NCI-H1092 (cell line): ENCODE results near the gene CYP2A6.

Experiments used
- DNase-seq: peaks from one replicate; lab custom pipeline; 2025; lab: John Stamatoyannopoulos, UW

Gene CYP2A6

GRCh38 chr19:40802300-40803169, 47.7 kb downstream of the CYP2A6 start:
- no peak for DNase-seq

GRCh38 chr19:40801426-40802299, 48.6 kb downstream of the CYP2A6 start:
- DNase-seq: no peak

DNA sequence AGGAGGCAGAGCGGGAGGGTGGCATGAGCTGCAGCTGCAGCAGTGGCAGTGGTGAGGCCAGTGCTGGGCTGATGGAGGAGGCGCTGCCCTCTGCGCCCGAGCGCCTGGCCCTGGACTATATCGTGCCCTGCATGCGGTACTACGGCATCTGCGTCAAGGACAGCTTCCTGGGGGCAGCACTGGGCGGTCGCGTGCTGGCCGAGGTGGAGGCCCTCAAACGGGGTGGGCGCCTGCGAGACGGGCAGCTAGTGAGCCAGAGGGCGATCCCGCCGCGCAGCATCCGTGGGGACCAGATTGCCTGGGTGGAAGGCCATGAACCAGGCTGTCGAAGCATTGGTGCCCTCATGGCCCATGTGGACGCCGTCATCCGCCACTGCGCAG, 49.3 kb downstream of the CYP2A6 start:
- no peak for DNase-seq

GRCh38 chr19:40800339-40800996, 49.8 kb downstream of the CYP2A6 start:
- no peak for DNase-seq

DNA sequence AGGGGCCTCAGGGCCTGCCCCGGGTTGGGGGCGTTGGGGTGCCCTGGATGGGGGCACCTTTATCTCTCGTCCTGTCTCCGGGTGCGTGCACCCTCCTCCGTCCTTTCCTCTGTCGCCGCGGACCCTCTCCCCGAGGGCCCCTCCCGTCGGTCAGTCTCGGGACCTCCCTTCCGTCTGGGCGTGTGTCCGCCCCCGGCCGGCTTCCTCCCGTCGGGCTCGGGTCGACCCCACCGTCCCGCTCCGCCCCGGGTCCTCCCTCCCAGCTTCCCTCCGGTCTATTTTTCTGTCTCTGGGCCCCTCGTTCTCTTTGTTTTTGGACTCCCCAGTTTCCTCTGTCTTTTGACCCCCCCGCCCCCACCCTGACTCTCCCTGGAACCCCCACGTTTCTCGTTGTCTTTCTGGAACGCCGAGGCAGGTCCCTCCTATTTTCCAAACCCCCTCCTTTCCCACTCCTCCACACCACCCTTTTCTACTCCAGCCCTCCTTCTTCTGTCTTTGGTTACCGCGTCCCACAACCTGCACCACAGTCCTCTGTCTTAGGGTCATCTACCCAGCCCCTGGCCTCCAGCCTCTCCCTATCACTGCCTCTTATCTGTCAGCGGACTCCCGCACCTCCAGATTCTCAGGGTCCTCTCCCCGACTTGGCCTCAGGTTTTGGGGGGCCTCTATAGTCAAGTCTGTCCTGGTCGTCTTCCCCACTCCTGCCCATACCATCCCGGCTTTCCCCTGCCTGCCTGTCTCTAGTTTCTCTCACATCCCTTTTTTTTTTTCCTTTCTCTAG, 50.5 kb downstream of the CYP2A6 start:
- DNase-seq: no peak

- DNase-seq: peak; percentile 96
Measured at GRCh38 chr19:40798683-40799557, 51.3 kb downstream of the CYP2A6 start, which contains the start of gene EGLN2. Gene EGLN2 (plus strand): TSS chr19:40799191. CDS start chr19:40800573, 1,382 bp downstream.

- no peak for DNase-seq
Measured at GRCh38 chr19:40797963-40798682, 52.1 kb downstream of the CYP2A6 start.

- DNase-seq: no peak
Measured at GRCh38 chr19:40797166-40797962, 52.9 kb downstream of the CYP2A6 start.
